ENCODE measurements around the gene CHRNA4.

CHRNA4 gene

DNA sequence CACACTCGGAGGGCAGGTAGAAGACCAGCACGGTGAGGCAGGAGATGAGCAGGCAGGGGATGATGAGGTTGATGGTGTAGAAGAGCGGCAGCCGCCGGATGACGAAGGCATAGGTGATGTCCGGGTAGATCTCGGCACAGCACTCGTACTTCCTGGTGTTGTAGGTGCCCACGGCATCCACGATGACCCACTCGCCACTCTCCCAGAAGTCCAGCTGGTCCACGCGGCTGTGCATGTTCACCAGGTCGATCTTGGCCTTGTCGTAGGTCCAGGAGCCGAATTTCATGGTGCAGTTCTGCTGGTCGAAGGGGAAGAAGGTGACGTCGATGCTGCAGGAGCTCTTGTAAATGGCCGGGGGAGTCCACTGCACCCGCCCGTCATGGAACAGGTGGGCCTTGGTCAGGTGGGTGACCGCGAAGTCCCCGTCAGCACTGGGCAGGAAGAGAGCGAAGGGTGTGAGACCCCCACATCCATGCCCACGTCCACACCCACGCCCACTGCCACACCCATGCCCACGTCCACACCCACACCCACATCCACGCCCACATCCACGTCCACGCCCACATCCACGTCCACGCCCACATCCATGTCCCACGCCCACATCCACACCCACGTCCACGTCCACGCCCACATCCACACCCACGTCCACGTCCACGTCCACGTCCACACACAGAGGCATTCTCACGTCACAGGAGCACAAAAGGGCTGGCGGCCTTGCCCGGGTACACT is 10.4 kb downstream of the CHRNA4 start:
- TF ChIP-seq, protein P1, sequence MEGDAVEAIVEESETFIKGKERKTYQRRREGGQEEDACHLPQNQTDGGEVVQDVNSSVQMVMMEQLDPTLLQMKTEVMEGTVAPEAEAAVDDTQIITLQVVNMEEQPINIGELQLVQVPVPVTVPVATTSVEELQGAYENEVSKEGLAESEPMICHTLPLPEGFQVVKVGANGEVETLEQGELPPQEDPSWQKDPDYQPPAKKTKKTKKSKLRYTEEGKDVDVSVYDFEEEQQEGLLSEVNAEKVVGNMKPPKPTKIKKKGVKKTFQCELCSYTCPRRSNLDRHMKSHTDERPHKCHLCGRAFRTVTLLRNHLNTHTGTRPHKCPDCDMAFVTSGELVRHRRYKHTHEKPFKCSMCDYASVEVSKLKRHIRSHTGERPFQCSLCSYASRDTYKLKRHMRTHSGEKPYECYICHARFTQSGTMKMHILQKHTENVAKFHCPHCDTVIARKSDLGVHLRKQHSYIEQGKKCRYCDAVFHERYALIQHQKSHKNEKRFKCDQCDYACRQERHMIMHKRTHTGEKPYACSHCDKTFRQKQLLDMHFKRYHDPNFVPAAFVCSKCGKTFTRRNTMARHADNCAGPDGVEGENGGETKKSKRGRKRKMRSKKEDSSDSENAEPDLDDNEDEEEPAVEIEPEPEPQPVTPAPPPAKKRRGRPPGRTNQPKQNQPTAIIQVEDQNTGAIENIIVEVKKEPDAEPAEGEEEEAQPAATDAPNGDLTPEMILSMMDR (IDR thresholded peaks at IDR 0.05; ENCODE audit: control insufficient read depth, extremely low read depth, insufficient read depth): no peak
- DNase-seq (ENCODE audit: low read depth): no peak
- no peak overlapping the region for H3K4me3 ChIP-seq (ENCODE audit: low read depth, low read length)

DNA sequence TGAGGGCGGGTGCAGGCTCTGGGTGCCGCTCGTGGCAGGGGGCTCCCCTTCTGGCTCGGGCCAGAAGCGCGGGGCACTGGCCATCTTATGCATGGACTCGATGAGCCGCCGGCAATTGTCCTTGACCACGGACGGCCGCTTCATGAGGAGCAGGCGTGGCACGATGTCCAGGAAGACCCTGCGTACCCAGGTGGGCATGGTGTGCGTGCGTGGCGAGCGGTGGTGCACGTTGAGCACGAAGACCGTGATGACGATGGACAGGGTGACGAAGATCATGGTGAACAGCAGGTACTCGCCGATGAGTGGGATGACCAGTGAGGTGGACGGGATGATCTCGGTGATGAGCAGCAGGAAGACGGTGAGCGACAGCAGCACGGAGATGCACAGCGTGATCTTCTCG is 11.0 kb downstream of the CHRNA4 start:
- H3K4me3 ChIP-seq (ENCODE audit: low read depth, low read length): no peak overlapping the region
- no peak for DNase-seq (ENCODE audit: low read depth)
- TF ChIP-seq, protein P1 (IDR thresholded peaks at IDR 0.05; ENCODE audit: control insufficient read depth, extremely low read depth, insufficient read depth): no peak

DNA sequence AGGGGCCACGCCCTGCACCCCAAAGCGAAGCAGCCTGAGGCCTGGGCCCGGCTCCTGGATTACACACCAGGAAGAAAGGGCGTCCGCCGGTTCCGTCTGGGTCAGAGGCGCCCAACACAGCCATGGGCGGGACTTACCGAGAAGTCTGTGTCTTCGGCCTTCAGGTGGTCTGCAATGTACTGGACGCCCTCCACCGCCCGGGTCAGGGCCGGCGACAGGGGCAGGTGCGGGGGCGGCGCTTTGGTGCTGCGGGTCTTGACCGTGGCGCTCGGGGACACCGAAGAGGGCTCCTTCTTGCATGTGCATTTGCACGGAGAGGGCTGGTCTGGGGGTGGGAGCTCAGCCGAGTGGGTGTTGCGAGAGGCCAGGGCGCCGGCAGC is 11.6 kb downstream of the CHRNA4 start:
- TF ChIP-seq, protein P1 (IDR thresholded peaks at IDR 0.05; ENCODE audit: control insufficient read depth, extremely low read depth, insufficient read depth): no peak
- no peak for DNase-seq (ENCODE audit: low read depth)
- H3K4me3 ChIP-seq (ENCODE audit: low read depth, low read length): no peak overlapping the region

DNA sequence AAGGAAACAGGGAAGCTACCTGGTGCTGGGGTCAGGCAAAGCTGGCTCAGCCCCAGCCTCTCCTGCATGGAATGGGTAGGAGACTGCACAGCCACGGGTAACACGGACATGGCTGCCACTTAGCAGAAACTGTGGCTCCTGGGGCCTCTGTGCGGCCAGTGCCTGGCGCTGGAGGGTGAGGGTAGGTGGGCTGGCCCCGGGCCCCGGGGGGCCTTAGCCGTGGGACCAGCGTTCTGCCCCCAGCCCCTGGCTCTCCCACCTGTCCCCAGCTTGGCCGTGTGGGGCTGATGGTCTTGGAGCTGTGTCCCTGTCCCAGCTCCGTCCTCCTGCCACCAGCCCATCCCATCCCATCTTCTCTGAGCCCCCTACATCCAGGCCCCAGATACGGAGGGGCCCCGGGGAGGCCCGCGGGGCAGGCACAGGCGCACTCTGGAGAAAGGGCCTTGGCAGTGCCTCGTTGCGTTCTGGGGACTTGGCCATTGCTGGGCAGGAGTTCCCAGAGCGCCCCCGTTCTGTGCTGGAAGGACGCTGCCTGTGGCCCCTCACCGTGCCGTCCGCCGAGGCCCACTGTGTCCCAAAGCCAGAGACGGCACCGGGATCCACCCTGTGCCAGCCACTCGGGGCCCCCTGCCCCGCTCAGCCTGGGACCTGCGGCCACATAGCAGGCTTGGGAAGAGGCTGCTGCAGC is 12.2 kb downstream of the CHRNA4 start:
- H3K4me3 ChIP-seq (ENCODE audit: low read depth, low read length): no peak overlapping the region
- TF ChIP-seq, protein P1 (IDR thresholded peaks at IDR 0.05; ENCODE audit: control insufficient read depth, extremely low read depth, insufficient read depth): no peak
- no peak for DNase-seq (ENCODE audit: low read depth)

DNA sequence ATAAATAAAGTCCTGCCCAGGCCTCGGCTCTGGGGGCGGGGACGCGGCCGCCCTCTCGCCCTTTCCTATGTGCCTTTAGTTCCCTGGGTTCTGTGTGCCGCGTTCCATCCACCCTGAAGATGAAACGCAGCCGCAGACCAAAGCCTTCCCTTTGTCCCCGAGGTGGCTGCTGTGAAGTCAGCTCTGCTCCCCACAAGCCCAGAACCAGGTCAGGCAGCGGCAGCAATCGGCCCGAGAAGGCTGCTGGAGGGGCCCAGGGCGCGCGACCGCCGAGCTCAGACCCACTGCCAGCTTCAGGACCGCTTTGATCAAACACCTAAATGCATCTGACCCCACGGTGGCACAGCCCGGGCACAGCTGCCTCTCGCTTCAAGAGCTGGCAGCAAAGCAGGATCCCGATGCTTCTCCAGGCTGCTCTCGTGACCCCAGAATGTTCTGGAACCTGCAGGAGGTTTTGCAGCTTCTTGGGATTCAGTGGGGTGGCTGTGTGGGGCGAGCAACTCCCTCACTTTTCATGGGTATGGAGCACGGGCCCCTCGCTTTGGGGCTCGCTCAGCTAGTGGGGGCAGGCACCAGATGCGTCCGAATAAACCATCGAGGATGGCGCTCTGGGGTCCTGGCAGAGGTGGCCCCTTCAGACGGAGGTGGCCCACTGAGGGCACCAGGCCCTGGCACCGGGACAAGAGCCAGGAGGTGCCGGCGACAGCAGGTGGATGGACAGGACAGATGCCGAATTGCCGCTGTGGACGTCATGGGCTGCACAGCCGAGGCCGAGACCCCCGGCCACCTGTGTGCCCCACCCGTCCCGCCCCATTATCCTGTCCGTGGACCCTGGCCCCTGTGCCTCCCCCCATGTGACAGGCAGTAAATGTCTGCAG is 13.0 kb downstream of the CHRNA4 start:
- DNase-seq (ENCODE audit: low read depth): no peak
- TF ChIP-seq, protein P1 (IDR thresholded peaks at IDR 0.05; ENCODE audit: control insufficient read depth, extremely low read depth, insufficient read depth): no peak
- H3K4me3 ChIP-seq (ENCODE audit: low read depth, low read length): no peak overlapping the region

DNA sequence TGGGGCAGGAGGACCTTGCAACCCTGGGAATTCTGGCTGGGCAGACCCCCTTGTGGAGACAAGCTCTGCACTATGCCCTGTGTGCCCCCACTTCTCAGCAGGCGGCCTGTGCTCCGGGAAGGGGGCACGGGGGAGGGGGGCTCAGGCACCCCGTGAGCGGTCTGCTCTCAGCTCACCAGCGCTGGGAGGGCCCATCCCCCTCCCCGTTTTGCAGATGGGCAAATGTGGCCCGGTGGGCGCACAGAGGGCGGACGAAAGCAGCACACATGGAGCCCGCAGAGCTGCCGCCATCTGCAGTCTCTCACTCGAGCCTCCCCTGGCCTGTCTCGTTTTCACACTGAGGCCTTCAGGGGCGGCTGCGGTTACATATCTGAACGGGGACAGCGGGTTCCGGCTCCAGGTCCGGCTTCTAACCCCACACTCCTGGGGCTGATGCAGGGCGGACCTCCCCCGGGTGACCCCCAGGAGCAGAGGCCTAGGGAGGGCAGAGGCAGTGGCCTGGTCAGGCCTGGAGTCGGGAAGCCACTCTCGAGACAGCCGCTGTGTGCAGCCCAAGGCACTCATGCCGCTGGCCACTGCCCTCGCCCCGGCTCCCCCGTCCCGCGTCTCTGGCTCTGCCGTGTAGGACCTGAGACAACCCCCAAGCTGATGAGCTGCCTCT is 13.9 kb downstream of the CHRNA4 start:
- TF ChIP-seq, protein P1 (IDR thresholded peaks at IDR 0.05; ENCODE audit: control insufficient read depth, extremely low read depth, insufficient read depth): no peak
- no peak for DNase-seq (ENCODE audit: low read depth)
- H3K4me3 ChIP-seq (ENCODE audit: low read depth, low read length): no peak overlapping the region

Data from LNCaP clone FGC (cell line).